A673 (cell line): ENCODE results near the gene RFK. TPM values are rescaled to one million over a fixed set of nuclear protein-coding genes. Genes with fewer than 3 reads are reported as not detected.

Experiments
- BruUV-seq: library from RNA; stranded (reverse); fragments of 400-500 nt; replicated peaks from 2 replicates; lab custom pipeline; 2021; lab: Mats Ljungman, UMichigan
- CTCF ChIA-PET: fragments of 300-600 bp; sonication (Branson Sonifier 250); formaldehyde crosslinking; loops from one replicate; lab custom pipeline; 2022; ENCODE audit warnings: antibody characterized with exemption; lab: Charles Lee
- POLR2A ChIA-PET: fragments of 300-600 bp; sonication (Branson Sonifier 250); formaldehyde crosslinking; loops from one replicate; lab custom pipeline; 2022; ENCODE audit warnings: antibody characterized with exemption; ENCODE audit not compliant: low non-redundant PET; lab: Charles Lee
- DNase-seq: peaks from one replicate; pipeline ENCODE4 v3.0.0-alpha.2; 2015; ENCODE audit warnings: low spot score
- H3K27ac ChIP-seq: fragments of 200-600 bp; sonication (generic); 2 replicates; pipeline ENCODE4 v1.5.1; 2016; ENCODE audit warnings: mixed run types, low read depth, mild to moderate bottlenecking, mixed read lengths, antibody characterized with exemption, low read length; ENCODE audit not compliant: poor library complexity, severe bottlenecking
- H3K27me3 ChIP-seq: fragments of 200-600 bp; sonication (generic); replicated peaks from 2 replicates; pipeline ENCODE4 v1.6.1; 2017; ENCODE audit warnings: mixed run types, low read depth, mild to moderate bottlenecking, mixed read lengths, antibody characterized with exemption, low read length; ENCODE audit not compliant: insufficient read depth, poor library complexity
- H3K36me3 ChIP-seq: fragments of 200-600 bp; sonication (generic); 2 replicates; pipeline ENCODE4 v1.6.1; 2016; ENCODE audit warnings: mixed run types, mild to moderate bottlenecking, mixed read lengths, antibody characterized with exemption, low read length; ENCODE audit not compliant: insufficient read depth, poor library complexity, severe bottlenecking
- H3K4me1 ChIP-seq: fragments of 200-600 bp; sonication (generic); 2 replicates; pipeline ENCODE4 v1.6.1; 2017; ENCODE audit warnings: mixed run types, mild to moderate bottlenecking, mixed read lengths, antibody characterized with exemption, low read length; ENCODE audit not compliant: insufficient read depth, poor library complexity, severe bottlenecking
- H3K4me3 ChIP-seq: fragments of 200-600 bp; sonication (generic); 2 replicates; pipeline ENCODE4 v1.5.1; 2016; ENCODE audit warnings: low read depth, mixed run types, mild to moderate bottlenecking, mixed read lengths, low read length; ENCODE audit not compliant: poor library complexity, severe bottlenecking
- H3K9me3 ChIP-seq: fragments of 200-600 bp; sonication (generic); 2 replicates; pipeline ENCODE4 v1.6.1; 2016; ENCODE audit warnings: mixed run types, low read depth, mild to moderate bottlenecking, mixed read lengths, antibody characterized with exemption, low read length; ENCODE audit not compliant: poor library complexity, severe bottlenecking
- CTCF ChIP-seq: fragments of 300-800, 200-600 bp; sonication (generic); conservative IDR thresholded peaks from 2 replicates; pipeline ENCODE4 v1.5.1; 2017; ENCODE audit warnings: low read depth, mild to moderate bottlenecking, antibody characterized with exemption, low read length, moderate library complexity, mixed read lengths
- EZH2 ChIP-seq: fragments of 200-600 bp; sonication (generic); IDR thresholded peaks from 2 replicates; pipeline ENCODE4 v1.6.1; 2017; ENCODE audit warnings: borderline replicate concordance, low read depth, mild to moderate bottlenecking, mixed read lengths, antibody characterized with exemption, low read length; ENCODE audit not compliant: poor library complexity, severe bottlenecking
- intact Hi-C: fragments of 100-400 bp; cut with micrococcal nuclease; formaldehyde crosslinking; loops from one replicate; pipeline ENCODE4 v1.10.0; 2022; ENCODE audit not compliant: unreplicated experiment
- total RNA-seq: library from RNA; stranded (reverse); gene quantifications from 2 replicates; pipeline ENCODE4 v1.2.3, GENCODE V29; 2021

The RFK gene
- total RNA-seq, 1 experiment from 2014 or later, result 22.1 TPM

- no peaks in the 10 kb centered on the region for H3K36me3 ChIP-seq
- BruUV-seq, result no TSS peak
- no peaks in the 10 kb centered on the region for H3K4me1 ChIP-seq
- no peaks in the 10 kb centered on the region for H3K9me3 ChIP-seq
- H3K4me3 ChIP-seq, result no peak overlapping the region
- TF ChIP-seq CTCF, result no peak
- TF ChIP-seq EZH2, result no peak
- ChIA-PET CTCF (no interaction called here), POLR2A (no interaction called here)
- H3K27ac ChIP-seq, result no peak overlapping the region
- intact Hi-C loops, result no loop called here
- DNase-seq, result no peak
- H3K27me3 ChIP-seq, result no peaks in the 10 kb centered on the region
Measured at GRCh38 chr9:76342858-76343257, 51.4 kb downstream of the RFK start.

- TF ChIP-seq CTCF, result no peak
- TF ChIP-seq EZH2, result no peak
- Histone ChIP-seq H3K36me3 (no peaks in the 10 kb centered on the region), H3K9me3 (no peaks in the 10 kb centered on the region), H3K4me3 (no peak overlapping the region), H3K27ac (no peak overlapping the region), H3K4me1 (no peaks in the 10 kb centered on the region), H3K27me3 (no peaks in the 10 kb centered on the region)
- ChIA-PET CTCF (no interaction called here), POLR2A (no interaction called here)
- no TSS peak for BruUV-seq
- intact Hi-C loops, result no loop called here
- DNase-seq, result no peak
Measured at GRCh38 chr9:76342201-76342600, 52.0 kb downstream of the RFK start.

- BruUV-seq, result no TSS peak
Measured at GRCh38 chr9:76341616-76342015, 52.6 kb downstream of the RFK start.

More at GRCh38 chr9:76341616-76342015, 52.6 kb downstream of the RFK start:
- H3K9me3 ChIP-seq, result no peaks in the 10 kb centered on the region
- TF ChIP-seq CTCF (no peak), EZH2 (no peak)
- H3K4me3 ChIP-seq, result no peak overlapping the region
- no peaks in the 10 kb centered on the region for H3K4me1 ChIP-seq
- no peak for DNase-seq
- no peak overlapping the region for H3K27ac ChIP-seq
- CTCF ChIA-PET, result no interaction called here
- H3K27me3 ChIP-seq, result no peaks in the 10 kb centered on the region
- intact Hi-C loops, result no loop called here
- POLR2A ChIA-PET, result no interaction called here
- H3K36me3 ChIP-seq, result no peaks in the 10 kb centered on the region
